K562 (cell line): ENCODE data around the gene PRR7. TPM values are rescaled to one million over a fixed set of nuclear protein-coding genes. Genes with fewer than 3 reads are reported as not detected.

ENCODE experiments used
- CBFB ChIP-seq: sonication (generic); formaldehyde crosslinking; IDR thresholded peaks from 2 replicates; pipeline ENCODE4 v1.4.0; 2020; ENCODE audit warnings: mild to moderate bottlenecking, missing genetic modification reagents
- CREM ChIP-seq: IDR thresholded peaks from 2 replicates; pipeline ENCODE4 v1.6.1; 2014; ENCODE audit warnings: antibody characterized with exemption, low read depth
- EP400 ChIP-seq: fragments of 450-650 bp; IDR thresholded peaks from 2 replicates; pipeline ENCODE4 v1.6.1; 2017; ENCODE audit warnings: antibody characterized with exemption, mild to moderate bottlenecking, moderate library complexity
- HNRNPL ChIP-seq: fragments of 200-400 bp; formaldehyde crosslinking; IDR thresholded peaks from 2 replicates; pipeline ENCODE4 v1.6.1; 2017; ENCODE audit warnings: low read depth, mild to moderate bottlenecking, low read length
- KAT7 ChIP-seq: sonication (generic); formaldehyde crosslinking; IDR thresholded peaks from 2 replicates; pipeline ENCODE4 v1.8.0; 2022; ENCODE audit warnings: missing genetic modification reagents, mild to moderate bottlenecking, borderline replicate concordance
- NR4A1 ChIP-seq, 2 experiments: fragments of 250-450 bp in 1 of 2; fragments of 450-650 bp in 1 of 2; sonication (Bioruptor Pico) in 1 of 2; IDR thresholded peaks; 2 replicates each; pipeline versions ENCODE4 v1.4.0 to v1.6.1; 2016 to 2020; ENCODE audit warnings: mild to moderate bottlenecking in 2 of 2, missing compliant biosample characterization in 1 of 2, missing genetic modification characterization in 1 of 2, moderate library complexity in 1 of 2
- PML ChIP-seq: IDR thresholded peaks from 2 replicates; pipeline ENCODE4 v1.6.1; 2012; ENCODE audit warnings: low read length, inconsistent platforms
- POLR2AphosphoS5 ChIP-seq: IDR thresholded peaks from 2 replicates; pipeline ENCODE4 v1.6.1; 2011; ENCODE audit warnings: mild to moderate bottlenecking, low read depth, low read length, moderate library complexity; ENCODE audit not compliant: control insufficient read depth, insufficient read depth
- SMAD4 ChIP-seq: fragments of 250-450 bp; sonication (Bioruptor Pico); conservative IDR thresholded peaks from 2 replicates; pipeline ENCODE4 v1.8.0; 2021; ENCODE audit warnings: inconsistent platforms, mild to moderate bottlenecking, moderate library complexity
- TGIF2 ChIP-seq: sonication (generic); formaldehyde crosslinking; IDR thresholded peaks from 2 replicates; pipeline ENCODE4 v1.8.1; 2022; ENCODE audit warnings: mild to moderate bottlenecking, missing genetic modification reagents, moderate library complexity
- ZNF224 ChIP-seq: sonication (generic); formaldehyde crosslinking; IDR thresholded peaks from 2 replicates; pipeline ENCODE4 v1.8.0; 2022; ENCODE audit warnings: mild to moderate bottlenecking, missing genetic modification reagents
- ZNF274 ChIP-seq: IDR thresholded peaks from 2 replicates; pipeline ENCODE4 v1.6.1; 2011; ENCODE audit warnings: low read depth, mild to moderate bottlenecking, low read length, moderate library complexity, borderline replicate concordance
- ZNF282 ChIP-seq: sonication (generic); formaldehyde crosslinking; IDR thresholded peaks from 2 replicates; pipeline ENCODE4 v1.8.1; 2023; ENCODE audit warnings: missing genetic modification reagents
- polyA plus RNA-seq, 8 experiments: library from polyadenylated mRNA; depleted of rRNA in 4 of 8; stranded (reverse) in 5 of 8; unstranded in 3 of 8; fragments of >200 nt; fragmentation: Nextera tagmentation in 2 of 8; fragmentation: Illumina TruSeq in 1 of 8; extraction: Ambion mirVana in 2 of 8; extraction: Trizol in 1 of 8; gene quantifications; 2 replicates each; pipeline versions ENCODE4 v1.2.1 to v1.2.3, GENCODE V29; 2011 to 2014; ENCODE audit warnings: inconsistent platforms in 1 of 8, missing spikeins in 1 of 8
- total RNA-seq, 7 experiments: library from RNA; depleted of rRNA in 6 of 7; stranded (reverse); fragments of >200 nt in 6 of 7; fragmentation: Illumina TruSeq in 2 of 7; extraction: Trizol in 2 of 7; gene quantifications; 2 replicates each; pipeline versions ENCODE4 v1.2.1 to v1.2.3, GENCODE V29; 2011 to 2021; ENCODE audit warnings: low replicate concordance in 1 of 7
- TF ChIP-seq, protein P1 (sequence below), 2 experiments: fragments of 450-650 bp; formaldehyde crosslinking in 1 of 2; IDR thresholded peaks; 2 replicates each; pipeline versions ENCODE4 v1.4.0 to v1.6.1; 2014 to 2020; ENCODE audit warnings: mild to moderate bottlenecking in 2 of 2, borderline replicate concordance in 1 of 2, low read depth in 1 of 2
- TF ChIP-seq, protein P2 (sequence below), 3 experiments: IDR thresholded peaks in 2 of 3; conservative IDR thresholded peaks in 1 of 3; 2 replicates each; pipeline ENCODE4 v1.5.1; 2011 to 2012; ENCODE audit warnings: low read length in 3 of 3, mild to moderate bottlenecking in 3 of 3, control low read depth in 2 of 3, improper control_type of control experiment in 1 of 3, inconsistent platforms in 1 of 3, low read depth in 1 of 3, mixed read lengths in 1 of 3, moderate library complexity in 1 of 3; ENCODE audit not compliant: insufficient read depth in 2 of 3

Gene PRR7
- total and polyA plus RNA-seq, 9 of the 15 experiments (the other 6 are each of a cell fraction or from before 2014, with no cell fraction given) = 0.80 to 11.3 (median 10.4) TPM; not detected in 4

DNA sequence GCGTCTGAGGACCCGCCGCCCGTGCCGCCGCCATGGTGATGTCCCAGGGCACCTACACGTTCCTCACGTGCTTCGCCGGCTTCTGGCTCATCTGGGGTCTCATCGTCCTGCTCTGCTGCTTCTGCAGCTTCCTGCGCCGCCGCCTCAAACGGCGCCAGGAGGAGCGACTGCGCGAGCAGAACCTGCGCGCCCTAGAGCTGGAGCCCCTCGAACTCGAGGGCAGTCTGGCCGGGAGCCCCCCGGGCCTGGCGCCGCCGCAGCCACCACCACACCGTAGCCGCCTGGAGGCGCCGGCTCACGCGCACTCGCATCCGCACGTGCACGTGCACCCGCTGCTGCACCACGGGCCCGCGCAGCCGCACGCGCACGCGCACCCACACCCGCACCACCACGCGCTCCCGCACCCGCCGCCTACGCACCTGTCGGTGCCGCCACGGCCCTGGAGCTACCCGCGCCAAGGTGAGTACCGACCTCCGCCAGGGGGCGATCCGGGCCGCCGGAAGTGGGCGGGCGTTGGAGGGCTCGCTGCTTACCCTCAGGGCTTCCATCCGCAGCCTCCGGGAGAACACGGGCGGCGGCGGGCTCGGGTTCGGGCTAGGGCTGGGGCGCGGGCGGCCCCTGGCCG lies 8.5 kb downstream of the PRR7 start (continued):
- TF ChIP-seq, protein P1, sequence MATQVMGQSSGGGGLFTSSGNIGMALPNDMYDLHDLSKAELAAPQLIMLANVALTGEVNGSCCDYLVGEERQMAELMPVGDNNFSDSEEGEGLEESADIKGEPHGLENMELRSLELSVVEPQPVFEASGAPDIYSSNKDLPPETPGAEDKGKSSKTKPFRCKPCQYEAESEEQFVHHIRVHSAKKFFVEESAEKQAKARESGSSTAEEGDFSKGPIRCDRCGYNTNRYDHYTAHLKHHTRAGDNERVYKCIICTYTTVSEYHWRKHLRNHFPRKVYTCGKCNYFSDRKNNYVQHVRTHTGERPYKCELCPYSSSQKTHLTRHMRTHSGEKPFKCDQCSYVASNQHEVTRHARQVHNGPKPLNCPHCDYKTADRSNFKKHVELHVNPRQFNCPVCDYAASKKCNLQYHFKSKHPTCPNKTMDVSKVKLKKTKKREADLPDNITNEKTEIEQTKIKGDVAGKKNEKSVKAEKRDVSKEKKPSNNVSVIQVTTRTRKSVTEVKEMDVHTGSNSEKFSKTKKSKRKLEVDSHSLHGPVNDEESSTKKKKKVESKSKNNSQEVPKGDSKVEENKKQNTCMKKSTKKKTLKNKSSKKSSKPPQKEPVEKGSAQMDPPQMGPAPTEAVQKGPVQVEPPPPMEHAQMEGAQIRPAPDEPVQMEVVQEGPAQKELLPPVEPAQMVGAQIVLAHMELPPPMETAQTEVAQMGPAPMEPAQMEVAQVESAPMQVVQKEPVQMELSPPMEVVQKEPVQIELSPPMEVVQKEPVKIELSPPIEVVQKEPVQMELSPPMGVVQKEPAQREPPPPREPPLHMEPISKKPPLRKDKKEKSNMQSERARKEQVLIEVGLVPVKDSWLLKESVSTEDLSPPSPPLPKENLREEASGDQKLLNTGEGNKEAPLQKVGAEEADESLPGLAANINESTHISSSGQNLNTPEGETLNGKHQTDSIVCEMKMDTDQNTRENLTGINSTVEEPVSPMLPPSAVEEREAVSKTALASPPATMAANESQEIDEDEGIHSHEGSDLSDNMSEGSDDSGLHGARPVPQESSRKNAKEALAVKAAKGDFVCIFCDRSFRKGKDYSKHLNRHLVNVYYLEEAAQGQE (IDR thresholded peaks at IDR 0.05; ENCODE audit: borderline replicate concordance) = peak; percentile 54
- TF ChIP-seq, protein P1 (CRISPR knock-in tag; IDR thresholded peaks at IDR 0.05; ENCODE audit: low read depth) = no peak; the same call in none of the 2 replicates
- peak; percentile 64; the same call in 1 of the 2 replicates for TF ChIP-seq EP400
- TF ChIP-seq ZNF224 (CRISPR knock-in tag) = no peak
- TF ChIP-seq SMAD4 (CRISPR knock-in tag) = peak; percentile 92
- TF ChIP-seq PML = 0 out of 2 replicates have a peak, but pooled peaks have one; percentile 26
- TF ChIP-seq HNRNPL = peak; percentile 83
- TF ChIP-seq, protein P2, sequence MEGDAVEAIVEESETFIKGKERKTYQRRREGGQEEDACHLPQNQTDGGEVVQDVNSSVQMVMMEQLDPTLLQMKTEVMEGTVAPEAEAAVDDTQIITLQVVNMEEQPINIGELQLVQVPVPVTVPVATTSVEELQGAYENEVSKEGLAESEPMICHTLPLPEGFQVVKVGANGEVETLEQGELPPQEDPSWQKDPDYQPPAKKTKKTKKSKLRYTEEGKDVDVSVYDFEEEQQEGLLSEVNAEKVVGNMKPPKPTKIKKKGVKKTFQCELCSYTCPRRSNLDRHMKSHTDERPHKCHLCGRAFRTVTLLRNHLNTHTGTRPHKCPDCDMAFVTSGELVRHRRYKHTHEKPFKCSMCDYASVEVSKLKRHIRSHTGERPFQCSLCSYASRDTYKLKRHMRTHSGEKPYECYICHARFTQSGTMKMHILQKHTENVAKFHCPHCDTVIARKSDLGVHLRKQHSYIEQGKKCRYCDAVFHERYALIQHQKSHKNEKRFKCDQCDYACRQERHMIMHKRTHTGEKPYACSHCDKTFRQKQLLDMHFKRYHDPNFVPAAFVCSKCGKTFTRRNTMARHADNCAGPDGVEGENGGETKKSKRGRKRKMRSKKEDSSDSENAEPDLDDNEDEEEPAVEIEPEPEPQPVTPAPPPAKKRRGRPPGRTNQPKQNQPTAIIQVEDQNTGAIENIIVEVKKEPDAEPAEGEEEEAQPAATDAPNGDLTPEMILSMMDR (IDR thresholded peaks at IDR 0.05 in 2 of 3, conservative IDR thresholded peaks at IDR 0.05 in 1 of 3; ENCODE audit: insufficient read depth in 2 of 3, low read depth in 1 of 3, low read length in 3 of 3) = peak; percentile 71 to 88 (median 74)
- 0 out of 2 replicates have a peak, but pooled peaks have one; percentile 34 for TF ChIP-seq POLR2AphosphoS5
- TF ChIP-seq TGIF2 = 0 out of 2 replicates have a peak, but pooled peaks have one; percentile 32
- peak; percentile 63; the same call in 1 of the 2 replicates for TF ChIP-seq CREM
- peak; percentile 52; the same call in 1 of the 2 replicates for TF ChIP-seq NR4A1 (CRISPR knock-in tag; IDR thresholded peaks at IDR 0.05)
- no peak for TF ChIP-seq NR4A1 (tag; IDR thresholded peaks at IDR 0.05)
- 0 out of 2 replicates have a peak, but pooled peaks have one; percentile 27 for TF ChIP-seq CBFB (CRISPR knock-in tag)
- 0 out of 2 replicates have a peak, but pooled peaks have one; percentile 29 for TF ChIP-seq KAT7 (CRISPR knock-in tag)
- TF ChIP-seq ZNF282 (CRISPR knock-in tag) = peak; percentile 98
- no peak for TF ChIP-seq ZNF274
